Measurements from ENCODE around the gene NOB1.
"Not testable (repeated sequence)": the region's sequence is repeated elsewhere in the genome, so short reads cannot be mapped to it uniquely, and the experiment has no call there.

NOB1 gene

GRCh38 chr16:69793526-69793925 is 38.8 kb upstream of the NOB1 start:
- no peak for TF ChIP-seq CTCF (IDR thresholded peaks at IDR 0.05; ENCODE audit: low read depth, low read length)
- H3K4me3 ChIP-seq (replicated peaks in 1 of 2; ENCODE audit: low read depth in 2 of 2, low read length in 2 of 2), result no peak overlapping the region
- no peak for DNase-seq (ENCODE audit: low read depth in 2 of 2)

- not testable (repeated sequence) for H3K4me3 ChIP-seq (replicated peaks in 1 of 2; ENCODE audit: low read depth in 2 of 2, low read length in 2 of 2); DNase-seq (ENCODE audit: low read depth in 2 of 2)
Measured at GRCh38 chr16:69791391-69791847, 36.7 kb upstream of the NOB1 start.

- DNase-seq (ENCODE audit: low read depth in 2 of 2), result no peak
- no peak for TF ChIP-seq CTCF (IDR thresholded peaks at IDR 0.05; ENCODE audit: low read depth, low read length)
- no peak overlapping the region for H3K4me3 ChIP-seq (replicated peaks in 1 of 2; ENCODE audit: low read depth in 2 of 2, low read length in 2 of 2)
Measured at GRCh38 chr16:69787883-69788282, 33.2 kb upstream of the NOB1 start.

GRCh38 chr16:69784586-69784985 is 29.9 kb upstream of the NOB1 start:
- no peak overlapping the region for H3K4me3 ChIP-seq (replicated peaks in 1 of 2; ENCODE audit: low read depth in 2 of 2, low read length in 2 of 2)
- DNase-seq (ENCODE audit: low read depth in 2 of 2), result no peak
- no peak for TF ChIP-seq CTCF (IDR thresholded peaks at IDR 0.05; ENCODE audit: low read depth, low read length)

- no peak for TF ChIP-seq CTCF (IDR thresholded peaks at IDR 0.05; ENCODE audit: low read depth, low read length)
- no peak for DNase-seq (ENCODE audit: low read depth in 2 of 2)
- no peak overlapping the region for H3K4me3 ChIP-seq (replicated peaks in 1 of 2; ENCODE audit: low read depth in 2 of 2, low read length in 2 of 2)
Measured at GRCh38 chr16:69781118-69781517, 26.4 kb upstream of the NOB1 start.

GRCh38 chr16:69779724-69780123 is 25.0 kb upstream of the NOB1 start:
- no peak for TF ChIP-seq CTCF (IDR thresholded peaks at IDR 0.05; ENCODE audit: low read depth, low read length)

GRCh38 chr16:69775563-69775962 is 20.8 kb upstream of the NOB1 start:
- TF ChIP-seq CTCF (IDR thresholded peaks at IDR 0.05; ENCODE audit: low read depth, low read length), result no peak
- no peak overlapping the region for H3K4me3 ChIP-seq (replicated peaks in 1 of 2; ENCODE audit: low read depth in 2 of 2, low read length in 2 of 2)
- DNase-seq (ENCODE audit: low read depth in 2 of 2), result no peak

More at GRCh38 chr16:69779724-69780123, 25.0 kb upstream of the NOB1 start:
- no peak for DNase-seq (ENCODE audit: low read depth in 2 of 2)
- H3K4me3 ChIP-seq (replicated peaks in 1 of 2; ENCODE audit: low read depth in 2 of 2, low read length in 2 of 2), result no peak overlapping the region

All from cardiac fibroblast (primary cell).